IMR-90 (cell line): Measurements from ENCODE around the gene CHL1. TPM values are rescaled to one million over a fixed set of nuclear protein-coding genes. Genes with fewer than 3 reads are reported as not detected.

Experiments
- ATAC-seq: fragments of 200-7000 bp; cut with Tn5 transposase; 2 replicates; pipeline ENCODE4 v1.9.1; 2020; ENCODE audit warnings: low read depth, mild to moderate bottlenecking, moderate library complexity
- BruUV-seq: library from RNA; stranded (reverse); fragments of 400-500 nt; replicated peaks from 2 replicates; lab custom pipeline; 2021; lab: Mats Ljungman, UMichigan
- CTCF ChIA-PET: fragments of 300-600 bp; formaldehyde crosslinking; extraction: SDS; loops from one replicate; lab custom pipeline; 2021; ENCODE audit warnings: antibody characterized with exemption; lab: Yijun Ruan, JAX
- POLR2A ChIA-PET: fragments of 300-600 bp; sonication (Branson Sonifier 250); formaldehyde crosslinking; loops from one replicate; lab custom pipeline; 2022; ENCODE audit warnings: antibody characterized with exemption; ENCODE audit not compliant: unreplicated experiment; lab: Charles Lee
- DNase-seq: peaks from one replicate; pipeline ENCODE4 v3.0.0; 2013
- H2AFZ ChIP-seq: replicated peaks from 2 replicates; pipeline ENCODE3; 2013; ENCODE audit warnings: low read length, mild to moderate bottlenecking; ENCODE audit not compliant: poor library complexity
- H2AK5ac ChIP-seq: 2 replicates; pipeline ENCODE4 v1.6.1; 2013; ENCODE audit warnings: low read depth, low read length, inconsistent platforms
- H2AK9ac ChIP-seq: replicated peaks from 2 replicates; pipeline ENCODE3; 2013; ENCODE audit warnings: mild to moderate bottlenecking, low read depth, low read length, moderate library complexity; ENCODE audit not compliant: poor library complexity
- H2BK120ac ChIP-seq: 2 replicates; pipeline ENCODE4 v1.6.1; 2013; ENCODE audit warnings: low read depth, low read length, inconsistent platforms
- H2BK15ac ChIP-seq: 3 replicates; pipeline ENCODE4 v1.6.1; 2013; ENCODE audit warnings: low read depth, low read length, inconsistent platforms
- H2BK20ac ChIP-seq: 2 replicates; pipeline ENCODE4 v1.6.1; 2013; ENCODE audit warnings: low read depth, mild to moderate bottlenecking, inconsistent platforms, low read length, moderate library complexity
- H2BK5ac ChIP-seq: 2 replicates; pipeline ENCODE4 v1.6.1; 2013; ENCODE audit warnings: mild to moderate bottlenecking, low read depth, low read length, inconsistent platforms; ENCODE audit not compliant: poor library complexity, severe bottlenecking
- H3K14ac ChIP-seq: replicated peaks from 2 replicates; pipeline ENCODE4 v1.6.1; 2013; ENCODE audit warnings: low read depth, low read length, inconsistent platforms
- H3K18ac ChIP-seq: 2 replicates; pipeline ENCODE4 v1.6.1; 2013; ENCODE audit warnings: low read depth, low read length, control low read depth
- H3K23ac ChIP-seq: 2 replicates; pipeline ENCODE4 v1.6.1; 2013; ENCODE audit warnings: low read depth, low read length, inconsistent platforms
- H3K27ac ChIP-seq: 2 replicates; pipeline ENCODE4 v1.5.1; 2013; ENCODE audit warnings: mild to moderate bottlenecking, control low read depth, low read length; ENCODE audit not compliant: insufficient read depth
- H3K27me3 ChIP-seq: 2 replicates; pipeline ENCODE4 v1.6.1; 2013; ENCODE audit warnings: low read length; ENCODE audit not compliant: control insufficient read depth, insufficient read depth
- H3K36me3 ChIP-seq: 2 replicates; pipeline ENCODE4 v1.6.1; 2013; ENCODE audit warnings: low read length, mixed read lengths; ENCODE audit not compliant: control insufficient read depth, insufficient read depth
- H3K4ac ChIP-seq: 2 replicates; pipeline ENCODE4 v1.6.1; 2013; ENCODE audit warnings: low read depth, low read length, inconsistent platforms
- H3K4me1 ChIP-seq: 2 replicates; pipeline ENCODE4 v1.6.1; 2013; ENCODE audit warnings: low read length, mixed read lengths; ENCODE audit not compliant: control insufficient read depth, insufficient read depth
- H3K4me2 ChIP-seq: 2 replicates; pipeline ENCODE4 v1.6.1; 2013; ENCODE audit warnings: low read depth, mild to moderate bottlenecking, control low read depth, low read length, moderate library complexity
- H3K4me3 ChIP-seq: 2 replicates; pipeline ENCODE4 v1.5.1; 2013; ENCODE audit warnings: low read depth, mild to moderate bottlenecking, control low read depth, low read length, moderate library complexity; ENCODE audit not compliant: insufficient read depth
- H3K56ac ChIP-seq: 2 replicates; pipeline ENCODE4 v1.6.1; 2013; ENCODE audit warnings: low read length, inconsistent platforms; ENCODE audit not compliant: insufficient read depth; ENCODE audit errors: extremely low read depth
- H3K79me1 ChIP-seq, 2 experiments: 2 replicates each; pipeline ENCODE4 v1.6.1; 2013; ENCODE audit warnings: low read length in 2 of 2, inconsistent platforms in 1 of 2, low read depth in 1 of 2
- H3K9ac ChIP-seq: 2 replicates; pipeline ENCODE4 v1.6.1; 2013; ENCODE audit warnings: low read depth, low read length, control low read depth
- H3K9me1 ChIP-seq: 2 replicates; pipeline ENCODE4 v1.6.1; 2013; ENCODE audit warnings: low read length, inconsistent platforms; ENCODE audit not compliant: insufficient read depth
- H3K9me3 ChIP-seq: 2 replicates; pipeline ENCODE4 v1.6.1; 2013; ENCODE audit warnings: low read length; ENCODE audit not compliant: control insufficient read depth, insufficient read depth
- H4K20me1 ChIP-seq: 2 replicates; pipeline ENCODE4 v1.6.1; 2013; ENCODE audit warnings: low read length, inconsistent platforms; ENCODE audit not compliant: insufficient read depth
- H4K5ac ChIP-seq: 2 replicates; pipeline ENCODE4 v1.6.1; 2013; ENCODE audit warnings: mild to moderate bottlenecking, low read depth, low read length, control low read depth
- H4K8ac ChIP-seq, 2 experiments: 2 replicates each; pipeline ENCODE4 v1.6.1; 2013; ENCODE audit warnings: low read depth in 2 of 2, low read length in 2 of 2, control low read depth in 1 of 2, inconsistent platforms in 1 of 2
- H4K91ac ChIP-seq: 2 replicates; pipeline ENCODE4 v1.6.1; 2013; ENCODE audit warnings: low read depth, low read length, inconsistent platforms; ENCODE audit not compliant: insufficient read depth
- BHLHE40 ChIP-seq: fragments of 150-350 bp; IDR thresholded peaks from 2 replicates; pipeline ENCODE4 v1.6.1; 2016; ENCODE audit warnings: mild to moderate bottlenecking, low read depth, low read length
- CEBPB ChIP-seq: IDR thresholded peaks from 2 replicates; pipeline ENCODE4 v1.6.1; 2012; ENCODE audit warnings: low read depth, low read length, improper control_type of control experiment
- CHD1 ChIP-seq: IDR thresholded peaks from 2 replicates; pipeline ENCODE4 v1.6.1; 2012; ENCODE audit warnings: low read depth, low read length, improper control_type of control experiment
- CTCF ChIP-seq: conservative IDR thresholded peaks from 2 replicates; pipeline ENCODE4 v1.5.1; 2012; ENCODE audit warnings: mild to moderate bottlenecking, low read depth, low read length, improper control_type of control experiment
- ELK1 ChIP-seq: fragments of 150-350 bp; IDR thresholded peaks from 2 replicates; pipeline ENCODE4 v1.6.1; 2016; ENCODE audit warnings: low read depth, mild to moderate bottlenecking, low read length, moderate library complexity, borderline replicate concordance
- FOS ChIP-seq: fragments of 150-350 bp; IDR thresholded peaks from 2 replicates; pipeline ENCODE4 v1.6.1; 2016; ENCODE audit warnings: low read depth, low read length
- MAFK ChIP-seq: IDR thresholded peaks from 2 replicates; pipeline ENCODE4 v1.6.1; 2012; ENCODE audit warnings: low read depth, low read length, improper control_type of control experiment
- MAZ ChIP-seq: IDR thresholded peaks from 2 replicates; pipeline ENCODE4 v1.6.1; 2012; ENCODE audit warnings: low read depth, mild to moderate bottlenecking, low read length, improper control_type of control experiment, moderate library complexity, borderline replicate concordance
- MXI1 ChIP-seq: IDR thresholded peaks from 2 replicates; pipeline ENCODE4 v1.6.1; 2012; ENCODE audit warnings: low read depth, mild to moderate bottlenecking, low read length, moderate library complexity, borderline replicate concordance
- NFE2L2 ChIP-seq: fragments of 150-350 bp; IDR thresholded peaks from 2 replicates; pipeline ENCODE4 v1.6.1; 2016; ENCODE audit warnings: low read depth, mild to moderate bottlenecking, low read length
- POLR2A ChIP-seq: IDR thresholded peaks from 2 replicates; pipeline ENCODE4 v1.6.1; 2012; ENCODE audit warnings: mild to moderate bottlenecking, low read depth, low read length
- RCOR1 ChIP-seq: IDR thresholded peaks from 2 replicates; pipeline ENCODE4 v1.6.1; 2012; ENCODE audit warnings: mild to moderate bottlenecking, low read length, improper control_type of control experiment; ENCODE audit not compliant: insufficient replicate concordance
- RFX5 ChIP-seq: IDR thresholded peaks from 2 replicates; pipeline ENCODE4 v1.8.0; 2012; ENCODE audit warnings: low read depth, mild to moderate bottlenecking, low read length, moderate library complexity
- USF2 ChIP-seq: fragments of 150-350 bp; IDR thresholded peaks from 2 replicates; pipeline ENCODE4 v1.6.1; 2017; ENCODE audit warnings: mild to moderate bottlenecking, antibody characterized with exemption, low read length, low read depth
- WGBS, 2 experiments: methylation state at CpG; one replicate each; pipeline versions ENCODE4 v1.1.5 to v1.1.7; 2013; ENCODE audit warnings: missing lambda C conversion rate in 2 of 2; ENCODE audit not compliant: insufficient read length in 1 of 2; ENCODE audit errors: extremely low coverage in 2 of 2; 5-methylcytosine and 5-hydroxymethylcytosine counted together
- dilution Hi-C: fragments of 300-500 bp; cut with HindIII; formaldehyde crosslinking; loops from one replicate; pipeline ENCODE4 v1.14.3; 2018; ENCODE audit warnings: low sequenced_read_pairs; ENCODE audit not compliant: unreplicated experiment
- in situ Hi-C: fragments of 300-500 bp; cut with MboI; formaldehyde crosslinking; loops from 3 replicates; pipeline ENCODE4 v1.14.3; 2019; ENCODE audit warnings: low sequenced_read_pairs, inconsistent platforms, mixed read lengths
- intact Hi-C: fragments of 100-400 bp; cut with micrococcal nuclease; formaldehyde crosslinking; loops from 2 replicates; pipeline ENCODE4 v1.10.0; 2022
- polyA plus RNA-seq, 3 experiments: library from polyadenylated mRNA; depleted of rRNA; stranded (reverse); fragments of >200 nt; gene quantifications; 2 replicates each; pipeline ENCODE4 v1.2.3, GENCODE V29; 2012; ENCODE audit warnings: low replicate concordance in 1 of 3
- total RNA-seq: library from RNA; depleted of rRNA; stranded (reverse); fragments of >200 nt; gene quantifications from 2 replicates; pipeline ENCODE4 v1.2.3, GENCODE V29; 2012

CHL1 gene
- total and polyA plus RNA-seq, 2 of the 4 experiments (the other 2 are of a cell fraction), result 0.38 to 1.6 TPM

GRCh38 chr3:425079-425478 is 228.5 kb downstream of the CHL1 start:
- 38% methylated on average over 1 of the region's 3 CpGs; no CpG with 5 or more reads in 1 of the 2 experiments for WGBS, 2 experiments
- no TSS peak for BruUV-seq
- intact Hi-C loops (no loop called here), in situ Hi-C loops (no loop called here), dilution Hi-C loops (no loop called here)
- Histone ChIP-seq H3K27me3 (no peaks in the 10 kb centered on the region), H3K4ac (no peak overlapping the region), H3K18ac (no peak overlapping the region), H2BK120ac (no peak overlapping the region), H3K23ac (no peak overlapping the region), H2AK5ac (no peak overlapping the region), H2AFZ (no peak overlapping the region), H3K4me2 (no peak overlapping the region), H3K14ac (no peak overlapping the region), H3K27ac (no peak overlapping the region), H3K36me3 (no peaks in the 10 kb centered on the region), H3K79me1 (no peaks in the 10 kb centered on the region), H3K9ac (no peak overlapping the region), H2BK5ac (no peak overlapping the region), H2BK15ac (no peak overlapping the region), H2AK9ac (no peak overlapping the region), H3K4me1 (no peaks in the 10 kb centered on the region), H4K8ac (no peak overlapping the region), H3K4me3 (no peak overlapping the region), H4K20me1 (no peaks in the 10 kb centered on the region), H4K91ac (no peak overlapping the region), H3K56ac (no peak overlapping the region), H2BK20ac (no peak overlapping the region), H3K9me1 (no peaks in the 10 kb centered on the region), H3K9me3 (0 out of 2 replicates have a peak, but pooled peaks cover 4% of the 10 kb centered on the region), H4K5ac (no peak overlapping the region)
- ChIA-PET POLR2A (no interaction called here), CTCF (no interaction called here)
- TF ChIP-seq USF2 (no peak), FOS (no peak), MAFK (no peak), MAZ (no peak), NFE2L2 (no peak), POLR2A (no peak), CEBPB (no peak), MXI1 (no peak), RCOR1 (no peak), BHLHE40 (no peak), CHD1 (no peak), RFX5 (no peak), CTCF (no peak), ELK1 (no peak)
- DNase-seq, result no peak
- no peak for ATAC-seq
